WTC11 (cell line): ENCODE data around the gene OMD. TPM values are rescaled to one million over a fixed set of nuclear protein-coding genes. Genes with fewer than 3 reads are reported as not detected.

ENCODE experiments used
- ATAC-seq: fragments of 200-7000 bp; cut with Tn5 transposase; 2 replicates; pipeline ENCODE4 v1.10.0; 2021; ENCODE audit warnings: mild to moderate bottlenecking, moderate library complexity
- CTCF ChIA-PET: fragments of 300-600 bp; sonication (Branson Sonifier 250); formaldehyde crosslinking; loops from one replicate; lab custom pipeline; 2021; ENCODE audit warnings: antibody characterized with exemption; lab: Charles Lee
- POLR2A ChIA-PET: fragments of 350-600 bp; sonication (Branson Sonifier 250); formaldehyde crosslinking; loops from one replicate; lab custom pipeline; 2021; ENCODE audit warnings: antibody characterized with exemption; lab: Charles Lee
- DNase-seq: peaks from one replicate; pipeline ENCODE4 v3.0.0; 2021; ENCODE audit warnings: low spot score
- H3K27ac Mint-ChIP-seq: 2 replicates; pipeline ENCODE4 v1.8.0; 2021; ENCODE audit warnings: mixed read lengths
- H3K27me3 Mint-ChIP-seq: 2 replicates; pipeline ENCODE4 v1.8.0; 2021; ENCODE audit warnings: low read depth, mild to moderate bottlenecking, moderate library complexity, mixed read lengths
- H3K36me3 Mint-ChIP-seq: 2 replicates; pipeline ENCODE4 v1.8.0; 2021; ENCODE audit warnings: mixed read lengths
- H3K4me1 Mint-ChIP-seq: 2 replicates; pipeline ENCODE4 v1.8.0; 2022; ENCODE audit warnings: mixed read lengths
- H3K4me3 Mint-ChIP-seq: 2 replicates; pipeline ENCODE4 v1.8.0; 2021; ENCODE audit warnings: mild to moderate bottlenecking, moderate library complexity, mixed read lengths
- H3K9me3 Mint-ChIP-seq: 2 replicates; pipeline ENCODE4 v1.8.0; 2021; ENCODE audit warnings: mixed read lengths
- ATF3 ChIP-seq: sonication (generic); formaldehyde crosslinking; conservative IDR thresholded peaks from 2 replicates; pipeline ENCODE4 v1.8.1; 2022; ENCODE audit warnings: mild to moderate bottlenecking, missing genetic modification reagents
- E2F5 ChIP-seq: sonication (generic); formaldehyde crosslinking; IDR thresholded peaks from 2 replicates; pipeline ENCODE4 v1.8.1; 2022; ENCODE audit warnings: mild to moderate bottlenecking, moderate library complexity, missing genetic modification reagents
- EMX1 ChIP-seq: fragments of 250-450 bp; sonication (Bioruptor Pico); IDR thresholded peaks from 2 replicates; pipeline ENCODE4 v1.8.0; 2021; ENCODE audit warnings: mild to moderate bottlenecking
- FOXP1 ChIP-seq: sonication (generic); formaldehyde crosslinking; IDR thresholded peaks from 2 replicates; pipeline ENCODE4 v1.8.0; 2022; ENCODE audit warnings: missing genetic modification reagents, mild to moderate bottlenecking, moderate library complexity, borderline replicate concordance
- GABPB1 ChIP-seq: sonication (generic); formaldehyde crosslinking; IDR thresholded peaks from 2 replicates; pipeline ENCODE4 v1.8.1; 2023; ENCODE audit warnings: mild to moderate bottlenecking, missing genetic modification reagents
- IRF2 ChIP-seq: sonication (generic); formaldehyde crosslinking; IDR thresholded peaks from 2 replicates; pipeline ENCODE4 v1.8.0; 2022; ENCODE audit warnings: low read depth, missing genetic modification reagents, borderline replicate concordance
- MXD4 ChIP-seq: fragments of 250-450 bp; sonication (Bioruptor Pico); IDR thresholded peaks from 2 replicates; pipeline ENCODE4 v1.8.0; 2021; ENCODE audit warnings: mild to moderate bottlenecking, moderate library complexity, borderline replicate concordance
- NFATC4 ChIP-seq: fragments of 250-450 bp; sonication (Bioruptor Pico); IDR thresholded peaks from 2 replicates; pipeline ENCODE4 v1.9.0; 2021; ENCODE audit warnings: mild to moderate bottlenecking
- SMAD4 ChIP-seq: sonication (generic); formaldehyde crosslinking; IDR thresholded peaks from 2 replicates; pipeline ENCODE4 v1.8.0; 2022; ENCODE audit warnings: mild to moderate bottlenecking, missing genetic modification reagents
- SOX15 ChIP-seq: fragments of 250-450 bp; sonication (Bioruptor Pico); IDR thresholded peaks from 2 replicates; pipeline ENCODE4 v1.9.0; 2021; ENCODE audit warnings: mild to moderate bottlenecking
- ZBTB21 ChIP-seq: sonication (generic); formaldehyde crosslinking; IDR thresholded peaks from 2 replicates; pipeline ENCODE4 v1.8.1; 2023; ENCODE audit warnings: mild to moderate bottlenecking, missing genetic modification reagents, borderline replicate concordance
- ZMAT4 ChIP-seq: fragments of 250-450 bp; sonication (Bioruptor Pico); IDR thresholded peaks from 2 replicates; pipeline ENCODE4 v1.9.0; 2021; ENCODE audit warnings: mild to moderate bottlenecking
- ZNF121 ChIP-seq: sonication (generic); formaldehyde crosslinking; IDR thresholded peaks from 2 replicates; pipeline ENCODE4 v1.8.0; 2023; ENCODE audit warnings: missing genetic modification reagents
- ZNF396 ChIP-seq: fragments of 250-450 bp; sonication (Bioruptor Pico); IDR thresholded peaks from 2 replicates; pipeline ENCODE4 v1.8.0; 2021; ENCODE audit warnings: mild to moderate bottlenecking, moderate library complexity, borderline replicate concordance
- ZNF416 ChIP-seq: fragments of 250-450 bp; sonication (Bioruptor Pico); IDR thresholded peaks from 2 replicates; pipeline ENCODE4 v1.9.0; 2021; ENCODE audit warnings: mild to moderate bottlenecking, inconsistent platforms
- total RNA-seq: library from RNA; stranded (reverse); gene quantifications from 3 replicates; pipeline ENCODE4 v1.2.3, GENCODE V29; 2021
- TF ChIP-seq, protein P1 (sequence below): sonication (generic); formaldehyde crosslinking; IDR thresholded peaks from 2 replicates; pipeline ENCODE4 v1.8.0; 2023; ENCODE audit warnings: missing genetic modification reagents, mild to moderate bottlenecking, borderline replicate concordance
- TF ChIP-seq, protein P2 (sequence below): sonication (generic); formaldehyde crosslinking; IDR thresholded peaks from 2 replicates; pipeline ENCODE4 v1.8.1; 2023; ENCODE audit warnings: mild to moderate bottlenecking, missing genetic modification reagents
- TF ChIP-seq, protein P3 (sequence below): sonication (generic); formaldehyde crosslinking; IDR thresholded peaks from 2 replicates; pipeline ENCODE4 v1.8.1; 2023; ENCODE audit warnings: mild to moderate bottlenecking, missing genetic modification reagents, borderline replicate concordance
- TF ChIP-seq, protein P4 (sequence below): sonication (generic); formaldehyde crosslinking; IDR thresholded peaks from 2 replicates; pipeline ENCODE4 v1.8.0; 2022; ENCODE audit warnings: mild to moderate bottlenecking, missing genetic modification reagents
- TF ChIP-seq, protein P5 (sequence below): sonication (generic); formaldehyde crosslinking; IDR thresholded peaks from 2 replicates; pipeline ENCODE4 v1.8.0; 2022; ENCODE audit warnings: mild to moderate bottlenecking, missing genetic modification reagents

OMD gene
- total RNA-seq, 1 experiment from 2014 or later, result not detected

GRCh38 chr9:92423612-92424011 lies 659 bp downstream of the OMD start:
- no peak for DNase-seq
- H3K4me3 Mint-ChIP-seq, result no peak overlapping the region
- no peaks in the 10 kb centered on the region for H3K9me3 Mint-ChIP-seq
- ChIA-PET CTCF (no interaction called here), POLR2A (no interaction called here)
- TF ChIP-seq, protein P1, sequence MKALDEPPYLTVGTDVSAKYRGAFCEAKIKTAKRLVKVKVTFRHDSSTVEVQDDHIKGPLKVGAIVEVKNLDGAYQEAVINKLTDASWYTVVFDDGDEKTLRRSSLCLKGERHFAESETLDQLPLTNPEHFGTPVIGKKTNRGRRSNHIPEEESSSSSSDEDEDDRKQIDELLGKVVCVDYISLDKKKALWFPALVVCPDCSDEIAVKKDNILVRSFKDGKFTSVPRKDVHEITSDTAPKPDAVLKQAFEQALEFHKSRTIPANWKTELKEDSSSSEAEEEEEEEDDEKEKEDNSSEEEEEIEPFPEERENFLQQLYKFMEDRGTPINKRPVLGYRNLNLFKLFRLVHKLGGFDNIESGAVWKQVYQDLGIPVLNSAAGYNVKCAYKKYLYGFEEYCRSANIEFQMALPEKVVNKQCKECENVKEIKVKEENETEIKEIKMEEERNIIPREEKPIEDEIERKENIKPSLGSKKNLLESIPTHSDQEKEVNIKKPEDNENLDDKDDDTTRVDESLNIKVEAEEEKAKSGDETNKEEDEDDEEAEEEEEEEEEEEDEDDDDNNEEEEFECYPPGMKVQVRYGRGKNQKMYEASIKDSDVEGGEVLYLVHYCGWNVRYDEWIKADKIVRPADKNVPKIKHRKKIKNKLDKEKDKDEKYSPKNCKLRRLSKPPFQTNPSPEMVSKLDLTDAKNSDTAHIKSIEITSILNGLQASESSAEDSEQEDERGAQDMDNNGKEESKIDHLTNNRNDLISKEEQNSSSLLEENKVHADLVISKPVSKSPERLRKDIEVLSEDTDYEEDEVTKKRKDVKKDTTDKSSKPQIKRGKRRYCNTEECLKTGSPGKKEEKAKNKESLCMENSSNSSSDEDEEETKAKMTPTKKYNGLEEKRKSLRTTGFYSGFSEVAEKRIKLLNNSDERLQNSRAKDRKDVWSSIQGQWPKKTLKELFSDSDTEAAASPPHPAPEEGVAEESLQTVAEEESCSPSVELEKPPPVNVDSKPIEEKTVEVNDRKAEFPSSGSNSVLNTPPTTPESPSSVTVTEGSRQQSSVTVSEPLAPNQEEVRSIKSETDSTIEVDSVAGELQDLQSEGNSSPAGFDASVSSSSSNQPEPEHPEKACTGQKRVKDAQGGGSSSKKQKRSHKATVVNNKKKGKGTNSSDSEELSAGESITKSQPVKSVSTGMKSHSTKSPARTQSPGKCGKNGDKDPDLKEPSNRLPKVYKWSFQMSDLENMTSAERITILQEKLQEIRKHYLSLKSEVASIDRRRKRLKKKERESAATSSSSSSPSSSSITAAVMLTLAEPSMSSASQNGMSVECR (CRISPR knock-in tag), result no peak
- TF ChIP-seq E2F5 (CRISPR knock-in tag) (no peak), ATF3 (CRISPR knock-in tag) (no peak), ZNF121 (CRISPR knock-in tag) (no peak), EMX1 (no peak), SOX15 (CRISPR knock-in tag) (no peak), FOXP1 (CRISPR knock-in tag) (no peak), SMAD4 (no peak), NFATC4 (CRISPR knock-in tag) (no peak)
- TF ChIP-seq, protein P2, sequence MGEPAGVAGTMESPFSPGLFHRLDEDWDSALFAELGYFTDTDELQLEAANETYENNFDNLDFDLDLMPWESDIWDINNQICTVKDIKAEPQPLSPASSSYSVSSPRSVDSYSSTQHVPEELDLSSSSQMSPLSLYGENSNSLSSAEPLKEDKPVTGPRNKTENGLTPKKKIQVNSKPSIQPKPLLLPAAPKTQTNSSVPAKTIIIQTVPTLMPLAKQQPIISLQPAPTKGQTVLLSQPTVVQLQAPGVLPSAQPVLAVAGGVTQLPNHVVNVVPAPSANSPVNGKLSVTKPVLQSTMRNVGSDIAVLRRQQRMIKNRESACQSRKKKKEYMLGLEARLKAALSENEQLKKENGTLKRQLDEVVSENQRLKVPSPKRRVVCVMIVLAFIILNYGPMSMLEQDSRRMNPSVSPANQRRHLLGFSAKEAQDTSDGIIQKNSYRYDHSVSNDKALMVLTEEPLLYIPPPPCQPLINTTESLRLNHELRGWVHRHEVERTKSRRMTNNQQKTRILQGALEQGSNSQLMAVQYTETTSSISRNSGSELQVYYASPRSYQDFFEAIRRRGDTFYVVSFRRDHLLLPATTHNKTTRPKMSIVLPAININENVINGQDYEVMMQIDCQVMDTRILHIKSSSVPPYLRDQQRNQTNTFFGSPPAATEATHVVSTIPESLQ, result no peak
- TF ChIP-seq, protein P3, sequence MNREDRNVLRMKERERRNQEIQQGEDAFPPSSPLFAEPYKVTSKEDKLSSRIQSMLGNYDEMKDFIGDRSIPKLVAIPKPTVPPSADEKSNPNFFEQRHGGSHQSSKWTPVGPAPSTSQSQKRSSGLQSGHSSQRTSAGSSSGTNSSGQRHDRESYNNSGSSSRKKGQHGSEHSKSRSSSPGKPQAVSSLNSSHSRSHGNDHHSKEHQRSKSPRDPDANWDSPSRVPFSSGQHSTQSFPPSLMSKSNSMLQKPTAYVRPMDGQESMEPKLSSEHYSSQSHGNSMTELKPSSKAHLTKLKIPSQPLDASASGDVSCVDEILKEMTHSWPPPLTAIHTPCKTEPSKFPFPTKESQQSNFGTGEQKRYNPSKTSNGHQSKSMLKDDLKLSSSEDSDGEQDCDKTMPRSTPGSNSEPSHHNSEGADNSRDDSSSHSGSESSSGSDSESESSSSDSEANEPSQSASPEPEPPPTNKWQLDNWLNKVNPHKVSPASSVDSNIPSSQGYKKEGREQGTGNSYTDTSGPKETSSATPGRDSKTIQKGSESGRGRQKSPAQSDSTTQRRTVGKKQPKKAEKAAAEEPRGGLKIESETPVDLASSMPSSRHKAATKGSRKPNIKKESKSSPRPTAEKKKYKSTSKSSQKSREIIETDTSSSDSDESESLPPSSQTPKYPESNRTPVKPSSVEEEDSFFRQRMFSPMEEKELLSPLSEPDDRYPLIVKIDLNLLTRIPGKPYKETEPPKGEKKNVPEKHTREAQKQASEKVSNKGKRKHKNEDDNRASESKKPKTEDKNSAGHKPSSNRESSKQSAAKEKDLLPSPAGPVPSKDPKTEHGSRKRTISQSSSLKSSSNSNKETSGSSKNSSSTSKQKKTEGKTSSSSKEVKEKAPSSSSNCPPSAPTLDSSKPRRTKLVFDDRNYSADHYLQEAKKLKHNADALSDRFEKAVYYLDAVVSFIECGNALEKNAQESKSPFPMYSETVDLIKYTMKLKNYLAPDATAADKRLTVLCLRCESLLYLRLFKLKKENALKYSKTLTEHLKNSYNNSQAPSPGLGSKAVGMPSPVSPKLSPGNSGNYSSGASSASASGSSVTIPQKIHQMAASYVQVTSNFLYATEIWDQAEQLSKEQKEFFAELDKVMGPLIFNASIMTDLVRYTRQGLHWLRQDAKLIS (CRISPR knock-in tag), result no peak
- H3K27ac Mint-ChIP-seq, result no peak overlapping the region
- H3K4me1 Mint-ChIP-seq, result no peaks in the 10 kb centered on the region; the same call in 1 of the 2 replicates
- no peaks in the 10 kb centered on the region for H3K36me3 Mint-ChIP-seq
- no peak for ATAC-seq
- no peaks in the 10 kb centered on the region; the same call in 1 of the 2 replicates for H3K27me3 Mint-ChIP-seq

DNA sequence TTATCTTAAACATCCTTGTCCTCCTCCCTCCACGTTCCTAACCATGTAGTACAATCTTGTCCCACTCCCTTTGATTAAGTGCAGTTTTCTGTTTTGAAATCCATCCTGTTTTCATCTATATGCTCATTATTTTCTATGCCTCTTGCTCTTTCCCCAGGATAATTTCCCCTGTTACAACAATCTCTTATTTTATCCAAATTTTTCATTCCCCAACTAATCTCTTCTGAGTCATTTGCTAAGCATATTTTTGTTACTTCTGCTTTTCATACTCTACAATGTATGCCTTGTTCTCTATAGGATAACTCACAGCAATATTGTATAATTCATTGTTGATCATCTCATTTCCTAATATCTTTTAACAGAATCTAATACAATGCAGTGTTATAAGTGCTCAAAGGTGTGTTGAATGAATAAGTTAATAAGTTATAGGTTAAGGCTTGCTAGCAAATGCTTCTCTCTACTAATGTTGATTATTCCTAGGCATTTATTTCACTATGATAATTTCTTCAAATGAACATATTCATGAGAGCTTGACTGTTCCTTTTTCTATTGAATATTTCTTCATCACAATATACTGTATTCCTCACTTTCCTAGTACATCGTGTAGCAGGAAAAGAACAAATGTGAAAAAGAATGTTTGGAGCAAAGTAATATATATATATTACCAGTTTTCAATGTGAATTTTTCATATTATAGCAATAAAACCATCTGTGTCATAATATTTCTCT lies 1.5 kb downstream of the OMD start:
- DNase-seq, result no peak
- H3K4me1 Mint-ChIP-seq, result no peaks in the 10 kb centered on the region; the same call in 1 of the 2 replicates
- no peaks in the 10 kb centered on the region; the same call in 1 of the 2 replicates for H3K27me3 Mint-ChIP-seq
- ChIA-PET CTCF (no interaction called here), POLR2A (no interaction called here)
- H3K27ac Mint-ChIP-seq, result no peak overlapping the region
- H3K36me3 Mint-ChIP-seq, result no peaks in the 10 kb centered on the region
- no peak for ATAC-seq
- no peak overlapping the region for H3K4me3 Mint-ChIP-seq
- no peaks in the 10 kb centered on the region for H3K9me3 Mint-ChIP-seq
- no peak for TF ChIP-seq MXD4 (CRISPR knock-in tag)
- no peak for TF ChIP-seq ZNF396 (CRISPR knock-in tag)
- TF ChIP-seq IRF2 (CRISPR knock-in tag), result no peak
- no peak for TF ChIP-seq ATF3 (CRISPR knock-in tag)
- no peak for TF ChIP-seq NFATC4 (CRISPR knock-in tag)
- TF ChIP-seq, protein P4, sequence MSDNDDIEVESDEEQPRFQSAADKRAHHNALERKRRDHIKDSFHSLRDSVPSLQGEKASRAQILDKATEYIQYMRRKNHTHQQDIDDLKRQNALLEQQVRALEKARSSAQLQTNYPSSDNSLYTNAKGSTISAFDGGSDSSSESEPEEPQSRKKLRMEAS (CRISPR knock-in tag), result no peak
- no peak for TF ChIP-seq ZMAT4
- TF ChIP-seq, protein P5, sequence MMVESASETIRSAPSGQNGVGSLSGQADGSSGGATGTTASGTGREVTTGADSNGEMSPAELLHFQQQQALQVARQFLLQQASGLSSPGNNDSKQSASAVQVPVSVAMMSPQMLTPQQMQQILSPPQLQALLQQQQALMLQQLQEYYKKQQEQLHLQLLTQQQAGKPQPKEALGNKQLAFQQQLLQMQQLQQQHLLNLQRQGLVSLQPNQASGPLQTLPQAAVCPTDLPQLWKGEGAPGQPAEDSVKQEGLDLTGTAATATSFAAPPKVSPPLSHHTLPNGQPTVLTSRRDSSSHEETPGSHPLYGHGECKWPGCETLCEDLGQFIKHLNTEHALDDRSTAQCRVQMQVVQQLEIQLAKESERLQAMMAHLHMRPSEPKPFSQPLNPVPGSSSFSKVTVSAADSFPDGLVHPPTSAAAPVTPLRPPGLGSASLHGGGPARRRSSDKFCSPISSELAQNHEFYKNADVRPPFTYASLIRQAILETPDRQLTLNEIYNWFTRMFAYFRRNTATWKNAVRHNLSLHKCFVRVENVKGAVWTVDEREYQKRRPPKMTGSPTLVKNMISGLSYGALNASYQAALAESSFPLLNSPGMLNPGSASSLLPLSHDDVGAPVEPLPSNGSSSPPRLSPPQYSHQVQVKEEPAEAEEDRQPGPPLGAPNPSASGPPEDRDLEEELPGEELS, result no peak
- TF ChIP-seq ZBTB21, result no peak
- no peak for TF ChIP-seq GABPB1
- TF ChIP-seq ZNF416, result no peak
